Stomach (tissue), 9 donors: ENCODE measurements around the gene BAZ1A. TPM values are rescaled to one million over a fixed set of nuclear protein-coding genes. Genes with fewer than 3 reads are reported as not detected.

Experiments
- DNase-seq, 2 donors: peaks; one replicate each; pipeline versions ENCODE4 v3.0.0 to v3.0.0-alpha.2; 2013 to 2019
- H3K27ac ChIP-seq, 5 donors: fragments of 200-600 bp in 4 of 5; sonication (generic) in 4 of 5; one replicate each; pipeline ENCODE4 v1.5.1; 2013 to 2019; ENCODE audit warnings: mild to moderate bottlenecking in 1 of 5, moderate library complexity in 1 of 5
- H3K27me3 ChIP-seq, 3 donors: fragments of 200-600 bp; sonication (generic); one replicate each; pipeline ENCODE4 v1.5.1; 2017 to 2019; ENCODE audit warnings: mixed run types in 1 of 3
- H3K36me3 ChIP-seq, 4 donors: fragments of 200-600 bp; sonication (generic); 1 replicate in 3 of 4; 2 replicates in 1 of 4; pipeline ENCODE4 v1.5.1; 2016 to 2019
- H3K4me1 ChIP-seq, 4 donors: fragments of 200-600 bp; sonication (generic); one replicate each; pipeline ENCODE4 v1.5.1; 2016 to 2019
- H3K4me3 ChIP-seq, 4 donors: fragments of 200-600 bp; sonication (generic) in 3 of 4; one replicate each; pipeline ENCODE4 v1.5.1; 2016 to 2019; ENCODE audit warnings: mild to moderate bottlenecking in 1 of 4
- H3K9me3 ChIP-seq, 4 donors: fragments of 200-600 bp; sonication (generic); one replicate each; pipeline ENCODE4 v1.5.1; 2016 to 2019
- CTCF ChIP-seq, 7 experiments: fragments of 450-650 bp in 4 of 7; fragments of 200-600 bp in 3 of 7; sonication (generic) in 3 of 7; IDR thresholded peaks; one replicate each; pipeline ENCODE4 v1.5.1; 2016 to 2019; ENCODE audit warnings: antibody characterized with exemption in 7 of 7, control low read depth in 2 of 7, mild to moderate bottlenecking in 1 of 7
- EP300 ChIP-seq: sonication (generic); formaldehyde crosslinking; IDR thresholded peaks from one replicate; pipeline ENCODE4 v1.6.1; 2017; ENCODE audit warnings: antibody characterized with exemption
- POLR2A ChIP-seq, 4 donors: fragments of 450-650 bp; IDR thresholded peaks; one replicate each; pipeline ENCODE4 v1.6.1; 2016; ENCODE audit warnings: antibody characterized with exemption in 4 of 4, control low read depth in 2 of 4, mild to moderate bottlenecking in 1 of 4, moderate library complexity in 1 of 4
- POLR2AphosphoS5 ChIP-seq, 3 donors: sonication (generic); formaldehyde crosslinking; IDR thresholded peaks; one replicate each; pipeline ENCODE4 v1.6.1; 2016; ENCODE audit warnings: antibody characterized with exemption in 3 of 3
- WGBS, 5 donors: extraction: QIAGEN DNeasy Blood & Tissue Kit in 3 of 5; methylation state at CpG; one replicate each; pipeline versions ENCODE4 v1.1.5 to v1.1.7; 2013 to 2018; 5-methylcytosine and 5-hydroxymethylcytosine counted together
- intact Hi-C: fragments of 100-400 bp; cut with DNase I; formaldehyde crosslinking; loops from one replicate; pipeline ENCODE4 v1.15.1; 2023; ENCODE audit warnings: low total_unique reads
- polyA plus RNA-seq, 3 donors: library from polyadenylated mRNA; stranded (reverse); fragments of 200-250 nt; gene quantifications; one replicate each; pipeline ENCODE4 v1.2.3, GENCODE V29; 2013
- total RNA-seq, 5 donors: library from RNA; depleted of rRNA; stranded (reverse); fragments of >200 nt; gene quantifications; one replicate each; pipeline versions ENCODE4 v1.1.0 to v1.2.3, GENCODE V29; 2014 to 2016
- donor health status: healthy with polysubstance abuse.
- donor health status: Bipolar disorder and iron deficiency.
- donor health status: healthy.

BAZ1A gene
- total and polyA plus RNA-seq, 8 donors: 13.3 to 110 (median 31.6) TPM

GRCh38 chr14:34766606-34767005, 108.6 kb downstream of the BAZ1A start:
- Histone ChIP-seq H3K27me3 (no peaks in the 10 kb centered on the region), H3K4me3 (no peak overlapping the region), H3K4me1 (no peaks in the 10 kb centered on the region), H3K27ac (no peak overlapping the region), H3K36me3 (peaks cover 31 to 65% (median 55%) of the 10 kb centered on the region in 4 donors), H3K9me3 (no peaks in the 10 kb centered on the region)
- intact Hi-C loops: no loop called here
- DNase-seq: no peak
- no peak for TF ChIP-seq POLR2AphosphoS5 (IDR thresholded peaks at IDR 0.05)
- WGBS, 5 donors: 87 to 92% (median 91%) methylated on average over 2 of the region's 2 CpGs

- Histone ChIP-seq H3K9me3 (no peaks in the 10 kb centered on the region), H3K4me1 (no peaks in the 10 kb centered on the region), H3K27me3 (no peaks in the 10 kb centered on the region), H3K36me3 (peaks cover 37 to 65% (median 55%) of the 10 kb centered on the region in 4 donors), H3K4me3 (no peak overlapping the region), H3K27ac (no peak overlapping the region)
- intact Hi-C loops: no loop called here
- DNase-seq: no peak
- TF ChIP-seq POLR2AphosphoS5 (IDR thresholded peaks at IDR 0.05) (no peak), EP300 (no peak), CTCF (IDR thresholded peaks at IDR 0.05) (no peak), POLR2A (IDR thresholded peaks at IDR 0.05) (no peak)
- WGBS, 5 donors: 93 to 98% (median 96%) methylated on average over 3 of the region's 3 CpGs
These were observed 109.1 kb downstream of the BAZ1A start for GRCh38 chr14:34766060-34766459.

- Histone ChIP-seq H3K36me3 (peaks cover 22 to 84% (median 69%) of the 10 kb centered on the region in 4 donors), H3K4me1 (no peaks in the 10 kb centered on the region), H3K4me3 (no peak overlapping the region), H3K27ac (no peak overlapping the region), H3K9me3 (no peaks in the 10 kb centered on the region), H3K27me3 (no peaks in the 10 kb centered on the region)
- 91 to 99% (median 96%) methylated on average over 2 of the region's 2 CpGs for WGBS, 5 donors
- intact Hi-C loops: no loop called here
- TF ChIP-seq POLR2A (IDR thresholded peaks at IDR 0.05) (no peak), CTCF (IDR thresholded peaks at IDR 0.05) (no peak), POLR2AphosphoS5 (IDR thresholded peaks at IDR 0.05) (no peak)
- DNase-seq: no peak
These were observed 119.9 kb downstream of the BAZ1A start for GRCh38 chr14:34755215-34755614.

- no peak overlapping the region for H3K4me3 ChIP-seq
- intact Hi-C loops: no loop called here
- DNase-seq: no peak
- H3K27ac ChIP-seq: no peak overlapping the region
- 93 to 98% (median 97%) methylated on average over 1 of the region's 1 CpG for WGBS, 5 donors
- H3K36me3 ChIP-seq: peaks cover 20 to 79% (median 64%) of the 10 kb centered on the region in 4 donors
- H3K9me3 ChIP-seq: no peaks in the 10 kb centered on the region
- no peak for TF ChIP-seq EP300
- H3K27me3 ChIP-seq: no peaks in the 10 kb centered on the region
- H3K4me1 ChIP-seq: no peaks in the 10 kb centered on the region
These were observed 120.5 kb downstream of the BAZ1A start for GRCh38 chr14:34754687-34755086.

- DNase-seq: no peak
- no peak overlapping the region for H3K4me3 ChIP-seq
- peaks cover 0 to 41% (median 27%) of the 10 kb centered on the region in 4 donors for H3K36me3 ChIP-seq
- no peaks in the 10 kb centered on the region for H3K4me1 ChIP-seq
- H3K27ac ChIP-seq: no peak overlapping the region
- no peaks in the 10 kb centered on the region for H3K9me3 ChIP-seq
- no peaks in the 10 kb centered on the region for H3K27me3 ChIP-seq
- intact Hi-C loops: no loop called here
- TF ChIP-seq POLR2AphosphoS5 (IDR thresholded peaks at IDR 0.05): no peak
These were observed 124.5 kb downstream of the BAZ1A start for GRCh38 chr14:34750670-34751069.

GRCh38 chr14:34750233-34750632, 124.9 kb downstream of the BAZ1A start:
- 89 to 99% (median 92%) methylated on average over 2 of the region's 2 CpGs for WGBS, 5 donors
- Histone ChIP-seq H3K27me3 (no peaks in the 10 kb centered on the region), H3K9me3 (no peaks in the 10 kb centered on the region), H3K27ac (no peak overlapping the region), H3K36me3 (peaks cover 0 to 37% (median 23%) of the 10 kb centered on the region in 4 donors), H3K4me1 (no peaks in the 10 kb centered on the region), H3K4me3 (no peak overlapping the region)
- DNase-seq: no peak
- TF ChIP-seq EP300 (no peak), POLR2A (IDR thresholded peaks at IDR 0.05) (no peak), POLR2AphosphoS5 (IDR thresholded peaks at IDR 0.05) (no peak), CTCF (IDR thresholded peaks at IDR 0.05) (no peak)
- intact Hi-C loops: no loop called here
